Gastrocnemius medialis (tissue), 4 donors: ENCODE data around the gene APBB2. TPM values are rescaled to one million over a fixed set of nuclear protein-coding genes. Genes with fewer than 3 reads are reported as not detected.
"Not testable (repeated sequence)": the region's sequence is repeated elsewhere in the genome, so short reads cannot be mapped to it uniquely, and the experiment has no call there.

Source experiments
- ATAC-seq, 2 donors: fragments of 150-250 bp; one replicate each; pipeline ENCODE4 v1.9.1; 2016
- DNase-seq, 2 donors: peaks; one replicate each; pipeline ENCODE4 v3.0.0-alpha.2; 2019
- H3K27ac ChIP-seq, 4 donors: fragments of 200-600 bp; sonication (generic); 1 replicate in 1 of 4; 2 replicates in 3 of 4; pipeline ENCODE4 v1.5.1; 2016 to 2018; ENCODE audit warnings: mild to moderate bottlenecking in 2 of 4, moderate library complexity in 1 of 4
- H3K27me3 ChIP-seq, 3 donors: fragments of 200-600 bp; sonication (generic) in 2 of 3; 1 replicate in 1 of 3; 2 replicates in 2 of 3; pipeline versions ENCODE4 v1.5.1 to v1.6.0; 2016 to 2019; ENCODE audit warnings: mild to moderate bottlenecking in 1 of 3, moderate library complexity in 1 of 3
- H3K36me3 ChIP-seq, 2 donors: fragments of 200-600 bp; sonication (generic) in 1 of 2; one replicate each; pipeline ENCODE4 v1.5.1; 2017 to 2018
- H3K4me1 ChIP-seq, 2 donors: fragments of 200-600 bp; sonication (generic) in 1 of 2; one replicate each; pipeline ENCODE4 v1.5.1; 2016 to 2017; ENCODE audit warnings: mild to moderate bottlenecking in 2 of 2
- H3K4me3 ChIP-seq, 4 donors: fragments of 200-600 bp; sonication (generic) in 3 of 4; 1 replicate in 1 of 4; 2 replicates in 3 of 4; pipeline ENCODE4 v1.5.1; 2016 to 2019; ENCODE audit warnings: mild to moderate bottlenecking in 2 of 4
- H3K9me3 ChIP-seq, 3 donors: fragments of 200-600 bp; sonication (generic) in 2 of 3; 1 replicate in 1 of 3; 2 replicates in 2 of 3; pipeline ENCODE4 v1.5.1; 2016 to 2019
- POLR2A ChIP-seq, 2 donors: fragments of 450-650 bp; IDR thresholded peaks; one replicate each; pipeline ENCODE4 v1.6.1; 2017; ENCODE audit warnings: antibody characterized with exemption in 2 of 2, mild to moderate bottlenecking in 2 of 2, moderate library complexity in 2 of 2
- in situ Hi-C, 4 donors: fragments of 200-750 bp; cut with MboI; loops; one replicate each; pipeline versions ENCODE4 v1.15.0 to v1.8.0; 2017; ENCODE audit warnings: low sequenced_read_pairs in 4 of 4
- intact Hi-C: fragments of 100-400 bp; cut with DNase I; formaldehyde crosslinking; loops from one replicate; pipeline ENCODE4 v1.15.1; 2023; ENCODE audit warnings: low total_unique reads
- total RNA-seq, 4 donors: library from RNA; depleted of rRNA; stranded (reverse); fragments of >200 nt; gene quantifications; one replicate each; pipeline versions ENCODE4 v1.1.0 to v1.2.3, GENCODE V29; 2016
- TF ChIP-seq, protein P1 (sequence below), 5 experiments: fragments of 450-650 bp in 3 of 5; fragments of 200-600 bp in 2 of 5; sonication (generic) in 2 of 5; IDR thresholded peaks in 4 of 5; conservative IDR thresholded peaks in 1 of 5; 1 replicate in 4 of 5; 2 replicates in 1 of 5; pipeline ENCODE4 v1.5.1; 2016 to 2019; ENCODE audit warnings: antibody characterized with exemption in 5 of 5, mild to moderate bottlenecking in 3 of 5, moderate library complexity in 3 of 5

The APBB2 gene
- total RNA-seq, 4 donors from 2014 or later: 14.3 to 20.5 (median 14.5) TPM

DNA sequence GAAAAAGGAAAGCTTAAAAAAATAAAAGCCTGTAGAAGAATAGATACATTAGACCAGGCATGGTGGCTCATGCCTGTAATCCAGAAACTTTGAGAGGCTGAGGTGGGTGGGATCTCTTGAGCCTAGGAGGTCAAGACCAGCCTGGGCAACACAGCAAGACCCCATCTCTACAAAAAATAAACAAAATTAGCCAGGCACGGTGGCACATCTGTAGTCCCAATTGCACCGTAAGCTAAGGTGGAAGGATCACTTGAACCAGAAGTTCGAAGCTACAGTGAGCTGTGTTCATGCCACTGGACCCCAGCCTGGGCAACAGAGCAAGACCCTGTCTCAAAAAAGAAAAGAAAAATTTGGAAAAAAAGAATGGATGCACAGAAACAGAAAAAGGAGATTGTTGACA lies 149.4 kb downstream of the APBB2 start:
- intact Hi-C loops: no loop called here
- in situ Hi-C loops: no loop called here
- Histone ChIP-seq H3K9me3 (no peaks in the 10 kb centered on the region), H3K36me3 (no peaks in the 10 kb centered on the region), H3K4me3 (no peak overlapping the region), H3K27ac (no peak overlapping the region), H3K4me1 (peaks cover 24 to 28% of the 10 kb centered on the region in 2 donors), H3K27me3 (no peaks in the 10 kb centered on the region)
- DNase-seq: no peak
- ATAC-seq: no peak
- TF ChIP-seq POLR2A (IDR thresholded peaks at IDR 0.05): no peak
- TF ChIP-seq, protein P1, sequence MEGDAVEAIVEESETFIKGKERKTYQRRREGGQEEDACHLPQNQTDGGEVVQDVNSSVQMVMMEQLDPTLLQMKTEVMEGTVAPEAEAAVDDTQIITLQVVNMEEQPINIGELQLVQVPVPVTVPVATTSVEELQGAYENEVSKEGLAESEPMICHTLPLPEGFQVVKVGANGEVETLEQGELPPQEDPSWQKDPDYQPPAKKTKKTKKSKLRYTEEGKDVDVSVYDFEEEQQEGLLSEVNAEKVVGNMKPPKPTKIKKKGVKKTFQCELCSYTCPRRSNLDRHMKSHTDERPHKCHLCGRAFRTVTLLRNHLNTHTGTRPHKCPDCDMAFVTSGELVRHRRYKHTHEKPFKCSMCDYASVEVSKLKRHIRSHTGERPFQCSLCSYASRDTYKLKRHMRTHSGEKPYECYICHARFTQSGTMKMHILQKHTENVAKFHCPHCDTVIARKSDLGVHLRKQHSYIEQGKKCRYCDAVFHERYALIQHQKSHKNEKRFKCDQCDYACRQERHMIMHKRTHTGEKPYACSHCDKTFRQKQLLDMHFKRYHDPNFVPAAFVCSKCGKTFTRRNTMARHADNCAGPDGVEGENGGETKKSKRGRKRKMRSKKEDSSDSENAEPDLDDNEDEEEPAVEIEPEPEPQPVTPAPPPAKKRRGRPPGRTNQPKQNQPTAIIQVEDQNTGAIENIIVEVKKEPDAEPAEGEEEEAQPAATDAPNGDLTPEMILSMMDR (IDR thresholded peaks at IDR 0.05 in 4 of 5, conservative IDR thresholded peaks at IDR 0.05 in 1 of 5): no peak

DNA sequence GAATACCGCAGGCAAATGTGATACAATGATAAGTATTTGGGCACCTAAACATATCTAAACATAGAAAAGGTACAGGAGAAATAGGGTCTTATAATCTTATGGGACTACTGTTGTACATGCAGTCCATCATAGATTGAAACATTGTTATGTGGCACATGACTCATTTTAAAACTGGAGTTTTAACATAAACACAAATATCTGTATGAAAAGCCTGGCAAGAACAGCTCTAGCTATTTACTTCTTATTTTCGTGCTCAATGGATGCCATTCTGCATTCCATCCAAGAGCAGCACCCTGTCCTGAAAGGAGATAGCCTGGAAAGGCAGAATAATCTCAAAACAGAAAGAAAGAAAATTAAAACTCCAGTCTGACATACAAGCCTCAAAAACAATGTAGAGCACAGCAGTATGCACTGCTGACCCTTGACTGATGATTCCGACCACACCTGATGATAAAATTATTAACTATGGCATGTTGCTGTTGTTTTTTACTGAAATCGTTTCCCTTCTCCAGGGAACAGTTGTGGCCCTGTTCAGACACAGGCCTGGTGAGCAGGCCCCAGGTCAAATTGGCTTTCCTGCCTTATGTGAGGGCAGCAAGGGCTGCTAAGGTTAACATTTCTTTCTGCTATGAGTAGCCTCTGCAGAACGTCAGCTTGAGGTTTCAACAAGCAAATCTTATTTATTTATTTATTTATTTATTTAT lies 152.7 kb downstream of the APBB2 start:
- ATAC-seq (no peak), DNase-seq (no peak)
- TF ChIP-seq, protein P1 (IDR thresholded peaks at IDR 0.05 in 4 of 5, conservative IDR thresholded peaks at IDR 0.05 in 1 of 5): no peak
- TF ChIP-seq POLR2A (IDR thresholded peaks at IDR 0.05): no peak
- H3K27me3 ChIP-seq: no peaks in the 10 kb centered on the region
- H3K4me1 ChIP-seq: peaks cover 29 to 31% of the 10 kb centered on the region in 2 donors
- intact Hi-C loops (no loop called here), in situ Hi-C loops (no loop called here)
- H3K27ac ChIP-seq: peak overlapping the region in 3 of 4 donors; percentile 14 to 48 (median 32)
- no peaks in the 10 kb centered on the region for H3K9me3 ChIP-seq
- H3K36me3 ChIP-seq: no peaks in the 10 kb centered on the region
- H3K4me3 ChIP-seq: no peak overlapping the region

DNA sequence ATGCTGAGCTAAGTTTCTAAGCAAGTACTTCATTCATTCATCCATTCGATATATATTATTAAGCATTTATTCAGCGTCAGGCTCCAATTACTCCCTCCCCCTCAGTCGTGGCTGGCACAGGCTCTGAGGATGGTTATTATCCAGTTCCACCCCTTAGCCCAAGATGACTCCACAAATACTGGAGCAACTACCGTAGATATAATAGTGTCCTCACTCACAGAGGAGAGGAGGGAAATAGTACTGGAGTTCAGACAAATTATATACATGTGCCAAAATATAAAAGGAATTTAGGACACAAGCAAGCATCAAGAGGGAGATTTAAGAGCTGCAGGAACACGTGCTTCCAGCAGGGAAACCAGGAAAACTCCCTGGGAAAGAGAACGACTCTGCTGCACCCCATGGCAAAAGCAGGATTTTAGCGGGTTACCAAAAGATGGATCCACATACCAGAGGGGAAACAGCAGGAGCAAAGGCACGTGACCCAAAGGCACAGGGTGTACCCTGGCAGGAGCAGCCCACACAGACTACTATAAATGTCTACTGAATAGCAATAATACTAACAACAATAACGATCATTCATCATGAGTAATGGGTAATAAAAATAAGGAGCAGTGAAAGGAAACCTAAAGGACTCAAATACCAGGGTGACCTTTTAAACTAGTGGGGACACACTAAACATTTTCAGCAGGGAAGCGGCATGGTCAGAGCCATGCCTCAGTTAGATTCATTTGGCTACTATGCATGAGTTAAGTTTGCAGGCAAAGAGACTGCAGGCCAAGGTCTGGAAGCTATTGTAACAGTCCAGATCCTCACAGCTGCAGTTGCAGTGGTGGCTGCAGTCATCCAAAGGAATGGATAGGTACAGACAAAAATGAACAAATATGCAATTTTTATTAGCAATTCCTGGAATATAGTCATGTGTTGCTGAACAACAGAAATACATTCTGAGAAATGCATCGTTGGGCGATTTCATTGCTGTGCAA lies 153.7 kb downstream of the APBB2 start:
- Histone ChIP-seq H3K27me3 (no peaks in the 10 kb centered on the region), H3K36me3 (no peaks in the 10 kb centered on the region), H3K9me3 (no peaks in the 10 kb centered on the region), H3K27ac (peak overlapping the region in 3 of 4 donors; percentile 14 to 49 (median 48)), H3K4me1 (peaks cover 29 to 31% of the 10 kb centered on the region in 2 donors), H3K4me3 (no peak overlapping the region)
- ATAC-seq: peak; percentile 71 to 74
- TF ChIP-seq, protein P1 (IDR thresholded peaks at IDR 0.05 in 4 of 5, conservative IDR thresholded peaks at IDR 0.05 in 1 of 5): no peak
- no peak for TF ChIP-seq POLR2A (IDR thresholded peaks at IDR 0.05)
- peak; percentile 37 to 58 for DNase-seq
- in situ Hi-C loops: no loop called here
- intact Hi-C loops: no loop called here

DNA sequence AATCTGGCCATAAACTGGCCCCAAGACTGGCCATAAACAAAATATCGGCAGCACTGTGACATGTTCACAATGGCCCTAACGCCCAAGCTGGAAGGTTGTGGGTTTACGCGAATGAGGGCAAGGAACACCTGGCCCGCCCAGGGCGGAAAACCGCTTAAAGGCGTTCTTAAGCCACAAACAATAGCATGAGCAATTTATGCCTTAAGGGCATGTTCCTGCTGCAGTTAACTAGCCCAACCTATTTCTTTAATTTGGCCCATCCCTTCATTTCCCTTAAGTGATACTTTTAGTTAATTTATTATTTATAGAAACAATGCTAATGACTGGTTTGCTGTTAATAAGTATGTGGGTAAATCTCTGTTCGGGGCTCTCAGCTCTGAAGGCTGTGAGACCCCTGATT lies 154.9 kb downstream of the APBB2 start:
- intact Hi-C loops, in situ Hi-C loops: not testable (repeated sequence)

DNA sequence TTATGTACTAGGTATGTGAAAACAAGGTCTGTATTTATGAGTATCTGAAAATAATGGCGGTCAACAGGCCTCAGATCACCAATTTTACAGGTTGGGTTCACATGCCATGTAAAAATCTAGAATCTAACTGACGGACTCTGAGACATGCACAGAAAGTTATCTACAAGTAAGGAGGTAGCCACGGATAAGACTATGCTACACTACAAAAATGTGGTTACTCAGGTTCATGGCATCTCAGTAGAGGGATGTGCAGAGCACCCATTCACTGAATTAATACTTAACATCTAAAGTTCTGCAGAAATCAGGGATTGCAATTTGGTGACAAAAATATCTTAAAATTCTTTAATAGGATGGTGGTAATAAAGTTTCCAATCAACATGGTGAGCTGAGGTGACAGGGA lies 155.9 kb downstream of the APBB2 start:
- H3K9me3 ChIP-seq: no peaks in the 10 kb centered on the region
- no peak overlapping the region for H3K4me3 ChIP-seq
- no peaks in the 10 kb centered on the region for H3K36me3 ChIP-seq
- H3K27ac ChIP-seq: no peak overlapping the region
- DNase-seq (no peak), ATAC-seq (no peak)
- no peak for TF ChIP-seq POLR2A (IDR thresholded peaks at IDR 0.05)
- TF ChIP-seq, protein P1 (IDR thresholded peaks at IDR 0.05 in 4 of 5, conservative IDR thresholded peaks at IDR 0.05 in 1 of 5): no peak
- intact Hi-C loops: no loop called here
- in situ Hi-C loops: no loop called here
- H3K27me3 ChIP-seq: no peaks in the 10 kb centered on the region
- H3K4me1 ChIP-seq: peaks cover 25 to 29% of the 10 kb centered on the region in 2 donors

More for the DNA sequence above, 154.9 kb downstream of the APBB2 start:
- H3K36me3 ChIP-seq, H3K27ac ChIP-seq, DNase-seq, ATAC-seq, H3K27me3 ChIP-seq, H3K9me3 ChIP-seq, H3K4me3 ChIP-seq: not testable (repeated sequence)
- peaks cover 29% of the 10 kb centered on the region in 2 donors for H3K4me1 ChIP-seq
